Rectal smooth muscle tissue (tissue), 1 donor: ENCODE measurements around the gene RAD51B.
A peak's percentile ranks its signal among the peaks of the same experiment; 100 is the strongest.

Source experiments
- H3K27ac ChIP-seq: one replicate; pipeline ENCODE4 v1.7.0; 2013; ENCODE audit warnings: low read depth, low read length, inconsistent platforms
- H3K27me3 ChIP-seq: one replicate; pipeline ENCODE4 v1.7.0; 2013; ENCODE audit warnings: low read length; ENCODE audit not compliant: control insufficient read depth, insufficient read depth
- H3K36me3 ChIP-seq: one replicate; pipeline ENCODE4 v1.7.0; 2013; ENCODE audit warnings: low read length; ENCODE audit not compliant: control insufficient read depth, insufficient read depth
- H3K4me1 ChIP-seq: one replicate; pipeline ENCODE4 v1.7.0; 2013; ENCODE audit warnings: low read length; ENCODE audit not compliant: control insufficient read depth, insufficient read depth
- H3K4me3 ChIP-seq: one replicate; pipeline ENCODE4 v1.7.0; 2013; ENCODE audit warnings: low read length
- H3K9ac ChIP-seq: one replicate; pipeline ENCODE4 v1.7.0; 2013; ENCODE audit warnings: low read length

RAD51B gene

GRCh38 chr14:68553311-68553710, 733.7 kb downstream of the RAD51B start:
- peak overlapping the region; percentile 59 for H3K27ac ChIP-seq
- H3K36me3 ChIP-seq, result no peaks in the 10 kb centered on the region
- no peak overlapping the region for H3K9ac ChIP-seq
- H3K27me3 ChIP-seq, result no peaks in the 10 kb centered on the region
- no peak overlapping the region for H3K4me3 ChIP-seq
- peaks cover 47% of the 10 kb centered on the region for H3K4me1 ChIP-seq

- H3K4me1 ChIP-seq, result peaks cover 38% of the 10 kb centered on the region
- no peaks in the 10 kb centered on the region for H3K36me3 ChIP-seq
Measured at GRCh38 chr14:68554231-68554630, 734.7 kb downstream of the RAD51B start.

GRCh38 chr14:68556253-68556652, 736.7 kb downstream of the RAD51B start:
- Histone ChIP-seq H3K9ac (no peak overlapping the region), H3K4me1 (peaks cover 21% of the 10 kb centered on the region), H3K27me3 (no peaks in the 10 kb centered on the region), H3K27ac (no peak overlapping the region), H3K4me3 (no peak overlapping the region), H3K36me3 (no peaks in the 10 kb centered on the region)

More at GRCh38 chr14:68554231-68554630, 734.7 kb downstream of the RAD51B start:
- H3K9ac ChIP-seq, result no peak overlapping the region
- H3K4me3 ChIP-seq, result no peak overlapping the region
- no peaks in the 10 kb centered on the region for H3K27me3 ChIP-seq
- peak overlapping the region; percentile 59 for H3K27ac ChIP-seq

- Histone ChIP-seq H3K27ac (no peak overlapping the region), H3K36me3 (no peaks in the 10 kb centered on the region), H3K27me3 (no peaks in the 10 kb centered on the region), H3K9ac (no peak overlapping the region), H3K4me1 (peaks cover 23% of the 10 kb centered on the region), H3K4me3 (no peak overlapping the region)
Measured at GRCh38 chr14:68557648-68558047, 738.1 kb downstream of the RAD51B start.

GRCh38 chr14:68558096-68558495, 738.5 kb downstream of the RAD51B start:
- H3K36me3 ChIP-seq, result no peaks in the 10 kb centered on the region
- H3K9ac ChIP-seq, result no peak overlapping the region
- H3K27ac ChIP-seq, result no peak overlapping the region
- H3K4me3 ChIP-seq, result no peak overlapping the region
- no peaks in the 10 kb centered on the region for H3K27me3 ChIP-seq
- H3K4me1 ChIP-seq, result peaks cover 20% of the 10 kb centered on the region

GRCh38 chr14:68559949-68560348, 740.4 kb downstream of the RAD51B start:
- no peaks in the 10 kb centered on the region for H3K27me3 ChIP-seq
- no peak overlapping the region for H3K9ac ChIP-seq
- H3K4me1 ChIP-seq, result peaks cover 20% of the 10 kb centered on the region
- no peak overlapping the region for H3K4me3 ChIP-seq
- no peaks in the 10 kb centered on the region for H3K36me3 ChIP-seq
- H3K27ac ChIP-seq, result no peak overlapping the region

GRCh38 chr14:68561531-68562007, 742.0 kb downstream of the RAD51B start:
- Histone ChIP-seq H3K9ac (no peak overlapping the region), H3K27ac (peak overlapping the region; percentile 35)

GRCh38 chr14:68562911-68563250, 743.3 kb downstream of the RAD51B start:
- peaks cover 14% of the 10 kb centered on the region for H3K4me1 ChIP-seq
- H3K9ac ChIP-seq, result no peak overlapping the region

More at GRCh38 chr14:68561531-68562007, 742.0 kb downstream of the RAD51B start:
- no peaks in the 10 kb centered on the region for H3K36me3 ChIP-seq
- peaks cover 14% of the 10 kb centered on the region for H3K4me1 ChIP-seq
- no peaks in the 10 kb centered on the region for H3K27me3 ChIP-seq
- H3K4me3 ChIP-seq, result no peak overlapping the region

GRCh38 chr14:68563251-68564131, 743.9 kb downstream of the RAD51B start:
- H3K36me3 ChIP-seq, result no peaks in the 10 kb centered on the region
- peaks cover 14% of the 10 kb centered on the region for H3K4me1 ChIP-seq
- peak overlapping the region; percentile 66 for H3K27ac ChIP-seq
- H3K9ac ChIP-seq, result no peak overlapping the region
- no peak overlapping the region for H3K4me3 ChIP-seq
- no peaks in the 10 kb centered on the region for H3K27me3 ChIP-seq

More at GRCh38 chr14:68562911-68563250, 743.3 kb downstream of the RAD51B start:
- Histone ChIP-seq H3K27ac (peak overlapping the region; percentile 66), H3K27me3 (no peaks in the 10 kb centered on the region), H3K36me3 (no peaks in the 10 kb centered on the region), H3K4me3 (no peak overlapping the region)

- no peak overlapping the region for H3K9ac ChIP-seq
- H3K4me1 ChIP-seq, result peaks cover 19% of the 10 kb centered on the region
- no peaks in the 10 kb centered on the region for H3K27me3 ChIP-seq
- no peaks in the 10 kb centered on the region for H3K36me3 ChIP-seq
- no peak overlapping the region for H3K4me3 ChIP-seq
- peak overlapping the region; percentile 4 for H3K27ac ChIP-seq
Measured at GRCh38 chr14:68564191-68564825, 744.7 kb downstream of the RAD51B start.

- H3K36me3 ChIP-seq, result no peaks in the 10 kb centered on the region
- peaks cover 21% of the 10 kb centered on the region for H3K4me1 ChIP-seq
- no peaks in the 10 kb centered on the region for H3K27me3 ChIP-seq
- H3K9ac ChIP-seq, result no peak overlapping the region
- no peak overlapping the region for H3K4me3 ChIP-seq
- H3K27ac ChIP-seq, result no peak overlapping the region
Measured at GRCh38 chr14:68564826-68565759, 745.5 kb downstream of the RAD51B start.

- no peak overlapping the region for H3K4me3 ChIP-seq
- H3K9ac ChIP-seq, result no peak overlapping the region
- peaks cover 21% of the 10 kb centered on the region for H3K4me1 ChIP-seq
- no peaks in the 10 kb centered on the region for H3K27me3 ChIP-seq
- H3K27ac ChIP-seq, result no peak overlapping the region
- no peaks in the 10 kb centered on the region for H3K36me3 ChIP-seq
Measured at GRCh38 chr14:68566075-68566474, 746.5 kb downstream of the RAD51B start.
